GM12865 (cell line): ENCODE results near the gene ZNF485.

ENCODE experiments used
- DNase-seq: peaks from one replicate; pipeline ENCODE4 v3.0.0; 2010; ENCODE audit warnings: low read depth
- H3K4me3 ChIP-seq: 2 replicates; pipeline ENCODE4 v1.5.1; 2011; ENCODE audit warnings: mild to moderate bottlenecking, low read depth, low read length, control low read depth
- CTCF ChIP-seq: IDR thresholded peaks from 2 replicates; pipeline ENCODE4 v1.5.1; 2011; ENCODE audit warnings: low read length, control low read depth, low read depth, inconsistent platforms; ENCODE audit not compliant: insufficient read depth; ENCODE audit errors: missing control alignments

ZNF485 gene

GRCh38 chr10:43667317-43667731, 61.1 kb downstream of the ZNF485 start:
- peak; percentile 13 for DNase-seq
- H3K4me3 ChIP-seq: no peak overlapping the region
- peak; percentile 8 for TF ChIP-seq CTCF
